Measurements from ENCODE around the gene HSH2D. TPM values are rescaled to one million over a fixed set of nuclear protein-coding genes. Genes with fewer than 3 reads are reported as not detected.

Gene HSH2D
- total and polyA plus RNA-seq, 10 of the 15 experiments (the other 5 are each of a cell fraction or from before 2014, with no cell fraction given), result 22.0 to 145 (median 89.3) TPM

- TF ChIP-seq CTCF (IDR thresholded peaks at IDR 0.05 in 2 of 3, conservative IDR thresholded peaks at IDR 0.05 in 1 of 3; ENCODE audit: control insufficient read depth in 2 of 3, extremely low read depth in 1 of 3, insufficient read depth in 1 of 3, low read depth in 3 of 3, low read length in 3 of 3) (no peak), NR2C1 (IDR thresholded peaks at IDR 0.05) (no peak), NR2C2 (IDR thresholded peaks at IDR 0.05; ENCODE audit: borderline replicate concordance, control insufficient read depth, insufficient read length, low read depth) (no peak), PBX3 (IDR thresholded peaks at IDR 0.05; ENCODE audit: insufficient replicate concordance, low read depth, low read length) (no peak), RAD21 (IDR thresholded peaks at IDR 0.05; ENCODE audit: insufficient read depth, low read depth, low read length) (no peak), SRF (IDR thresholded peaks at IDR 0.05; ENCODE audit: low read depth in 2 of 2, low read length in 2 of 2) (no peak), ATF3 (IDR thresholded peaks at IDR 0.05; ENCODE audit: borderline replicate concordance, extremely low read depth, low read depth, low read length) (no peak), NRF1 (conservative IDR thresholded peaks at IDR 0.05; ENCODE audit: low read depth, low read length) (no peak), BCL11A (IDR thresholded peaks at IDR 0.05; ENCODE audit: low read depth, low read length) (peak; percentile 63), ZNF622 (IDR thresholded peaks at IDR 0.05) (no peak), MTA3 (IDR thresholded peaks at IDR 0.05; ENCODE audit: borderline replicate concordance, low read length) (peak; percentile 20; the same call in 1 of the 2 replicates), ZBTB11 (CRISPR knock-in tag; IDR thresholded peaks at IDR 0.05) (no peak), TARDBP (IDR thresholded peaks at IDR 0.05; ENCODE audit: borderline replicate concordance) (no peak), CHD4 (IDR thresholded peaks at IDR 0.05) (no peak), TCF3 (IDR thresholded peaks at IDR 0.05; ENCODE audit: borderline replicate concordance, insufficient read depth, low read depth, low read length) (peak; percentile 50; the same call in 1 of the 2 replicates), RB1 (IDR thresholded peaks at IDR 0.05; ENCODE audit: borderline replicate concordance) (no peak), IRF4 (IDR thresholded peaks at IDR 0.05; ENCODE audit: low read depth, low read length) (peak; percentile 67), YY1 (IDR thresholded peaks at IDR 0.05; ENCODE audit: low read depth, low read length) (no peak), SPI1 (IDR thresholded peaks at IDR 0.05; ENCODE audit: borderline replicate concordance, insufficient read depth, low read depth, low read length) (peak; percentile 88), POLR2AphosphoS5 (IDR thresholded peaks at IDR 0.05; ENCODE audit: low read length) (0 out of 2 replicates have a peak, but pooled peaks have one; percentile 13), TAF1 (IDR thresholded peaks at IDR 0.05; ENCODE audit: borderline replicate concordance, low read depth, low read length) (no peak), HDAC2 (IDR thresholded peaks at IDR 0.05) (no peak), E2F4 (IDR thresholded peaks at IDR 0.05; ENCODE audit: low read depth, low read length) (no peak)
These were observed 9.0 kb upstream of the HSH2D start (continued) for GRCh38 chr19:16134510-16134909.
